H1 (cell line): ENCODE results near the gene APBB1. TPM values are rescaled to one million over a fixed set of nuclear protein-coding genes. Genes with fewer than 3 reads are reported as not detected.

Experiments used
- CTCF ChIA-PET: fragments of 300-600 bp; sonication (Branson Sonifier 250); formaldehyde crosslinking; loops from one replicate; lab custom pipeline; 2021; ENCODE audit not compliant: partially characterized antibody; lab: Charles Lee
- POLR2A ChIA-PET: fragments of 300-600 bp; sonication (Branson Sonifier 250); formaldehyde crosslinking; loops from one replicate; lab custom pipeline; 2021; ENCODE audit warnings: inconsistent platforms; ENCODE audit not compliant: partially characterized antibody; lab: Charles Lee
- DNase-seq, 2 experiments: peaks; one replicate each; pipeline versions ENCODE4 v3.0.0 to v3.0.0-alpha.2; 2010 to 2022; ENCODE audit warnings: low spot score in 2 of 2, low read depth in 1 of 2, mixed read lengths in 1 of 2
- FAIRE-seq: peaks from 2 replicates; lab custom pipeline; 2011; peaks lifted over from hg19 to GRCh38; lab: Jason Lieb, UNC
- H2AFZ ChIP-seq: 2 replicates; pipeline ENCODE4 v1.8.1; 2012; ENCODE audit warnings: low read length, inconsistent platforms
- H2AK5ac ChIP-seq: 2 replicates; pipeline ENCODE4 v1.6.1; 2013; ENCODE audit warnings: low read depth, low read length
- H2BK120ac ChIP-seq: replicated peaks from 2 replicates; pipeline ENCODE3; 2013; ENCODE audit warnings: low read depth, low read length, inconsistent platforms
- H2BK12ac ChIP-seq: 2 replicates; pipeline ENCODE4 v1.6.1; 2013; ENCODE audit warnings: low read depth, low read length
- H2BK15ac ChIP-seq: 2 replicates; pipeline ENCODE4 v1.6.1; 2013; ENCODE audit warnings: low read length
- H2BK20ac ChIP-seq: 2 replicates; pipeline ENCODE4 v1.6.1; 2013; ENCODE audit warnings: low read length
- H2BK5ac ChIP-seq: 2 replicates; pipeline ENCODE4 v1.6.1; 2013; ENCODE audit warnings: low read depth, low read length
- H3K14ac ChIP-seq: 2 replicates; pipeline ENCODE4 v1.6.1; 2013; ENCODE audit warnings: inconsistent platforms; ENCODE audit not compliant: insufficient read length
- H3K18ac ChIP-seq: 2 replicates; pipeline ENCODE4 v1.6.1; 2013; ENCODE audit warnings: low read length; ENCODE audit errors: extremely low read depth
- H3K23ac ChIP-seq: 2 replicates; pipeline ENCODE4 v1.6.1; 2013; ENCODE audit warnings: inconsistent platforms; ENCODE audit not compliant: insufficient read length
- H3K23me2 ChIP-seq: 2 replicates; pipeline ENCODE4 v1.6.1; 2013; ENCODE audit warnings: low read depth, low read length
- H3K27ac ChIP-seq: 2 replicates; pipeline ENCODE4 v1.6.1; 2011; ENCODE audit warnings: low read depth, low read length, inconsistent platforms
- H3K27me3 ChIP-seq, 4 experiments: replicated peaks in 1 of 4; 1 replicate in 1 of 4; 2 replicates in 3 of 4; pipeline versions ENCODE4 v1.6.1 to v1.8.1; 2011 to 2013; ENCODE audit warnings: low read length in 3 of 4, mild to moderate bottlenecking in 3 of 4, inconsistent platforms in 2 of 4, mixed read lengths in 2 of 4, moderate library complexity in 1 of 4; ENCODE audit not compliant: control insufficient read depth in 3 of 4, insufficient read depth in 3 of 4; ENCODE audit errors: extremely low read depth in 1 of 4
- H3K36me3 ChIP-seq, 4 experiments: 2 replicates each; pipeline versions ENCODE4 v1.6.1 to v1.8.1; 2011 to 2013; ENCODE audit warnings: mild to moderate bottlenecking in 4 of 4, low read length in 3 of 4, moderate library complexity in 2 of 4, control low read depth in 1 of 4, inconsistent platforms in 1 of 4; ENCODE audit not compliant: insufficient read depth in 4 of 4, control insufficient read depth in 2 of 4
- H3K4ac ChIP-seq: replicated peaks from 2 replicates; pipeline ENCODE3; 2013; ENCODE audit warnings: low read length, low read depth, mixed read lengths, inconsistent platforms; ENCODE audit not compliant: insufficient read length
- H3K4me1 ChIP-seq, 4 experiments: replicated peaks in 1 of 4; 1 replicate in 1 of 4; 2 replicates in 3 of 4; pipeline versions ENCODE4 v1.6.1 to v1.8.1; 2011 to 2013; ENCODE audit warnings: low read length in 3 of 4, inconsistent platforms in 2 of 4, mixed read lengths in 1 of 4; ENCODE audit not compliant: insufficient read depth in 4 of 4, control insufficient read depth in 3 of 4
- H3K4me2 ChIP-seq, 2 experiments: 2 replicates each; pipeline versions ENCODE4 v1.6.1 to v1.8.1; 2011 to 2013; ENCODE audit warnings: low read depth in 2 of 2, low read length in 2 of 2, control low read depth in 1 of 2, inconsistent platforms in 1 of 2, mild to moderate bottlenecking in 1 of 2; ENCODE audit not compliant: insufficient read depth in 1 of 2
- H3K4me3 ChIP-seq, 4 experiments: fragments of 200-600, 300-600 bp in 1 of 4; sonication (generic), shearing (Covaris generic), sonication (Bioruptor Twin) in 1 of 4; 2 replicates each; pipeline versions ENCODE4 v1.5.1 to v1.8.1; 2011 to 2016; ENCODE audit warnings: low read length in 4 of 4, low read depth in 3 of 4, control low read depth in 2 of 4, inconsistent platforms in 2 of 4, mild to moderate bottlenecking in 2 of 4, mixed read lengths in 1 of 4, moderate library complexity in 1 of 4; ENCODE audit not compliant: insufficient read depth in 2 of 4; ENCODE audit errors: extremely low read depth in 1 of 4
- H3K56ac ChIP-seq: replicated peaks from 2 replicates; pipeline ENCODE3; 2013; ENCODE audit warnings: low read depth, mild to moderate bottlenecking, mixed read lengths, low read length, inconsistent platforms; ENCODE audit not compliant: insufficient read length
- H3K79me1 ChIP-seq: 2 replicates; pipeline ENCODE4 v1.6.1; 2013; ENCODE audit warnings: low read depth, low read length, control low read depth
- H3K79me2 ChIP-seq, 2 experiments: 2 replicates each; pipeline versions ENCODE4 v1.6.1 to v1.8.1; 2012 to 2013; ENCODE audit warnings: low read length in 2 of 2, mild to moderate bottlenecking in 2 of 2, inconsistent platforms in 1 of 2; ENCODE audit not compliant: insufficient read depth in 2 of 2, control insufficient read depth in 1 of 2
- H3K9ac ChIP-seq, 4 experiments: replicated peaks in 1 of 4; 1 replicate in 1 of 4; 2 replicates in 3 of 4; pipeline versions ENCODE4 v1.6.1 to v1.8.1; 2011 to 2013; ENCODE audit warnings: low read depth in 3 of 4, low read length in 3 of 4, control low read depth in 2 of 4, mild to moderate bottlenecking in 2 of 4, moderate library complexity in 2 of 4, inconsistent platforms in 1 of 4; ENCODE audit errors: extremely low read depth in 1 of 4
- H3K9me3 ChIP-seq, 2 experiments: 2 replicates each; pipeline versions ENCODE4 v1.6.1 to v1.8.1; 2012 to 2013; ENCODE audit warnings: mild to moderate bottlenecking in 2 of 2, moderate library complexity in 2 of 2, control low read depth in 1 of 2, inconsistent platforms in 1 of 2, low read depth in 1 of 2, low read length in 1 of 2, mixed read lengths in 1 of 2; ENCODE audit not compliant: insufficient read depth in 2 of 2
- H4K20me1 ChIP-seq, 2 experiments: replicated peaks in 1 of 2; 2 replicates each; pipeline versions ENCODE3 to v1.8.1; 2011 to 2013; ENCODE audit warnings: inconsistent platforms in 2 of 2, low read length in 2 of 2, mild to moderate bottlenecking in 1 of 2; ENCODE audit not compliant: insufficient read depth in 2 of 2, control insufficient read depth in 1 of 2
- H4K5ac ChIP-seq: 2 replicates; pipeline ENCODE4 v1.6.1; 2013; ENCODE audit warnings: low read length, low read depth, mixed read lengths, inconsistent platforms; ENCODE audit not compliant: insufficient read length
- H4K8ac ChIP-seq: 2 replicates; pipeline ENCODE4 v1.8.0; 2013; ENCODE audit warnings: mild to moderate bottlenecking, moderate library complexity, low read length, inconsistent platforms; ENCODE audit not compliant: insufficient read depth; ENCODE audit errors: extremely low read depth
- H4K91ac ChIP-seq: replicated peaks from 2 replicates; pipeline ENCODE3; 2013; ENCODE audit warnings: low read length, mixed read lengths, inconsistent platforms; ENCODE audit not compliant: insufficient read length
- ASH2L ChIP-seq: fragments of 200-600, 300-600 bp; sonication (generic); IDR thresholded peaks from one replicate; pipeline ENCODE4 v1.7.1; 2017; ENCODE audit warnings: low read length
- BRCA1 ChIP-seq: IDR thresholded peaks from 2 replicates; pipeline ENCODE4 v1.6.1; 2012; ENCODE audit warnings: low read depth, low read length, improper control_type of control experiment
- CHD1 ChIP-seq: IDR thresholded peaks from 2 replicates; pipeline ENCODE4 v1.6.1; 2012; ENCODE audit warnings: low read depth, low read length, improper control_type of control experiment
- CTBP2 ChIP-seq: IDR thresholded peaks from 2 replicates; pipeline ENCODE4 v1.7.0; 2011; ENCODE audit warnings: borderline replicate concordance, mild to moderate bottlenecking, moderate library complexity, mixed read lengths, low read length; ENCODE audit not compliant: insufficient read depth, insufficient read length
- EGR1 ChIP-seq: IDR thresholded peaks from 2 replicates; pipeline ENCODE4 v1.6.1; 2011; ENCODE audit warnings: low read depth, low read length, borderline replicate concordance
- JUN ChIP-seq: IDR thresholded peaks from 2 replicates; pipeline ENCODE4 v1.6.1; 2011; ENCODE audit warnings: low read depth, mild to moderate bottlenecking, improper control_type of control experiment, low read length
- KDM4A ChIP-seq: IDR thresholded peaks from one replicate; pipeline ENCODE4 v1.7.1; 2012; ENCODE audit warnings: low read depth, mild to moderate bottlenecking, moderate library complexity, low read length, inconsistent platforms; ENCODE audit not compliant: severe bottlenecking
- MAFK ChIP-seq: IDR thresholded peaks from 2 replicates; pipeline ENCODE4 v1.6.1; 2012; ENCODE audit warnings: low read depth, mild to moderate bottlenecking, improper control_type of control experiment, low read length
- SAP30 ChIP-seq: fragments of 300-600 bp; sonication (generic); IDR thresholded peaks from 2 replicates; pipeline ENCODE4 v1.7.1; 2012; ENCODE audit warnings: low read length, moderate library complexity, mild to moderate bottlenecking, inconsistent platforms; ENCODE audit not compliant: insufficient read depth, insufficient replicate concordance
- SIX5 ChIP-seq: IDR thresholded peaks from 2 replicates; pipeline ENCODE4 v1.6.1; 2011; ENCODE audit warnings: mild to moderate bottlenecking, low read depth, low read length
- SP2 ChIP-seq: IDR thresholded peaks from 2 replicates; pipeline ENCODE4 v1.6.1; 2012; ENCODE audit warnings: mild to moderate bottlenecking, low read length, inconsistent platforms
- TAF7 ChIP-seq: optimal IDR thresholded peaks from 2 replicates; pipeline ENCODE3; 2011; ENCODE audit warnings: low read depth, mild to moderate bottlenecking, inconsistent platforms, low read length, moderate library complexity, borderline replicate concordance
- ZNF274 ChIP-seq: IDR thresholded peaks from 2 replicates; pipeline ENCODE4 v1.7.0; 2012; ENCODE audit warnings: low read length, borderline replicate concordance; ENCODE audit errors: extremely low read depth
- WGBS, 2 experiments: shearing (Covaris generic) in 1 of 2; methylation state at CpG; one replicate each; pipeline versions ENCODE4 v1.1.6 to v1.1.7; 2013 to 2015; ENCODE audit warnings: low lambda C conversion rate in 2 of 2, mixed read lengths in 2 of 2, inconsistent platforms in 1 of 2, low coverage in 1 of 2, missing lambda C conversion rate in 1 of 2; ENCODE audit not compliant: insufficient replicate concordance in 2 of 2, insufficient coverage in 1 of 2, insufficient read length in 1 of 2; ENCODE audit errors: extremely low coverage in 1 of 2, missing lambda C conversion rate in 1 of 2; 5-methylcytosine and 5-hydroxymethylcytosine counted together
- polyA plus RNA-seq, 7 experiments: library from polyadenylated mRNA; depleted of rRNA in 3 of 7; stranded (reverse) in 5 of 7; unstranded in 2 of 7; fragments of >200 nt in 5 of 7; fragments of 200-250 nt in 2 of 7; gene quantifications; 1 replicate in 5 of 7; 2 replicates in 1 of 7; 4 replicates in 1 of 7; pipeline versions ENCODE4 v1.2.1 to v1.2.3, GENCODE V29; 2011 to 2013; ENCODE audit warnings: missing spikeins in 2 of 7, mixed read lengths in 2 of 7
- total RNA-seq: library from RNA; stranded (reverse); fragmentation: NEBNext Ultra II Directional; extraction: Animal tissue kit (Norgen Biotek cat#: 25700); gene quantifications from 2 replicates; pipeline ENCODE4 v1.2.1, GENCODE V29; 2021

Gene APBB1
- total and polyA plus RNA-seq, 2 of the 8 experiments (the other 6 are each of a cell fraction or from before 2014, with no cell fraction given) = 23.9 to 33.1 TPM

DNA sequence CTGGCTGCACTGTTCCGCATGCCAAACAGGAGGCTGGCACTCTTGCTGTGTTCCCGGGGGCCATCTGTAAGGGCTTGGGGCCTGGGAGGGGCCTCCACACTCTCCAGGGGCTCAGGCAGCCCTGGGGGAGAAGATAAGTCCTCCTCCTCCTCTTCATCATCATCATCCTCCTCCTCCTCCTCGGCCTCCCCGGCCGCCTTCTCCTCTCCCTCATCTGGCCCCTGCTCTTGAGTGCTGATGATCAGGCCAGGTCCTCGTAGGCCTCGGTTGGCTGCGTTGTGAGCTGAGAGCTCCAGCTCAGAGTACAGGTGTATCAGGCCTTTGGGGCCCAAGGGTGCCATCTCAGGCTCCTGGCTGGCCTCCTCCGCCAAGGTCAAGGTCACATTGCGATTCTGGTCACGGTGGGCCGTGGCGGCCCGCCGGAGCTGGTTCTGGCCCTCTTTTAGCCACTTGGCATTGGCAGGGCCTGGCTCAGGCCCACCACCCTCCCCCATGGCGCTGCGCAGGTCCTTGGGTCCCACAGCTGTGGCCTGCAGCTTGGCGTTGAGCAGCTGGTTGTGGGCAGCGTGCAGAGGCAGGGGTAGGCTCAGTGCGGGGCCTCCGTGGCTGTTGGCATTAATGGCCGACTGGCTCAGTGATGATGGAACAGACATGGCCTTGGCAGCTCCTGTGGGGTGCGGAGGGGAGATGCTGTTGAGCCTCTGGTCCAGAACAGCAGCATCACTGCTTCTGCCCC, 8.0 kb downstream of the APBB1 start:
- Histone ChIP-seq H3K79me1 (no peaks in the 10 kb centered on the region), H3K36me3 (no peaks in the 10 kb centered on the region), H2BK120ac (no peak overlapping the region), H3K23ac (no peak overlapping the region), H4K91ac (no peak overlapping the region), H4K20me1 (peaks cover 2 to 3% of the 10 kb centered on the region in 2 experiments), H3K27me3 (no peaks in the 10 kb centered on the region), H3K4me2 (no peak overlapping the region), H4K5ac (no peak overlapping the region), H2AFZ (no peak overlapping the region), H3K4me1 (peaks cover 0 to under 1% (median 0%) of the 10 kb centered on the region in 4 experiments; a peak in 2 of 7 replicates), H2BK12ac (no peak overlapping the region), H3K27ac (no peak overlapping the region), H3K4me3 (no peak overlapping the region), H3K4ac (no peak overlapping the region), H3K23me2 (peaks cover 2% of the 10 kb centered on the region; the same call in 1 of the 2 replicates), H4K8ac (no peak overlapping the region), H3K56ac (no peak overlapping the region), H2BK20ac (no peak overlapping the region), H3K14ac (no peak overlapping the region), H2BK5ac (no peak overlapping the region; the same call in 1 of the 2 replicates), H2AK5ac (no peak overlapping the region), H2BK15ac (no peak overlapping the region), H3K9ac (no peak overlapping the region), H3K9me3 (no peaks in the 10 kb centered on the region), H3K18ac (no peak overlapping the region), H3K79me2 (no peaks in the 10 kb centered on the region)
- ChIA-PET POLR2A (interaction anchor here (0.6 to 1.2 kb wide), 2 partner anchors 21 to 76 kb away, joined by 3 read pairs; partner anchors contain the start of gene SMPD1), CTCF (interaction anchor here (0.7 to 2.7 kb wide), 19 partner anchors 9 to 283 kb away, joined by 3 to 14 read pairs (median 4); partner anchors contain the start of genes APBB1 and HPX)
- 92% methylated on average over 23 of the region's 23 CpGs; no CpG with 5 or more reads in 1 of the 2 experiments for WGBS, 2 experiments
- no peak for DNase-seq
- FAIRE-seq = no peak
- TF ChIP-seq SAP30 (no peak), SIX5 (no peak), ZNF274 (no peak), ASH2L (no peak), CHD1 (no peak), EGR1 (no peak), MAFK (no peak), BRCA1 (no peak), CTBP2 (no peak), SP2 (no peak), KDM4A (no peak), TAF7 (no peak), JUN (no peak)
